Psoas muscle (tissue), 8 donors: ENCODE data around the gene MBNL3. TPM values are rescaled to one million over a fixed set of nuclear protein-coding genes. Genes with fewer than 3 reads are reported as not detected.

ENCODE experiments used
- ATAC-seq, 4 donors: fragments of 200-7000 bp; cut with Tn5 transposase; one replicate each; pipeline ENCODE4 v1.9.1; 2020; ENCODE audit warnings: moderate library complexity in 3 of 4, mild to moderate bottlenecking in 2 of 4
- DNase-seq, 2 donors: peaks; one replicate each; pipeline ENCODE4 v3.0.0-alpha.2; 2020
- H3K27ac ChIP-seq: fragments of 200-600 bp; one replicate; pipeline ENCODE4 v1.8.0; 2022
- H3K27me3 ChIP-seq, 3 donors: fragments of 200-600 bp in 1 of 3; one replicate each; pipeline versions ENCODE4 v1.6.1 to v1.8.0; 2013 to 2022; ENCODE audit warnings: low read length in 2 of 3, mild to moderate bottlenecking in 2 of 3, moderate library complexity in 1 of 3; ENCODE audit not compliant: insufficient read depth in 3 of 3
- H3K36me3 ChIP-seq, 2 donors: fragments of 200-600 bp in 1 of 2; one replicate each; pipeline versions ENCODE4 v1.6.1 to v1.8.0; 2013 to 2022; ENCODE audit warnings: low read depth in 1 of 2, mild to moderate bottlenecking in 1 of 2, moderate library complexity in 1 of 2; ENCODE audit not compliant: insufficient read depth in 1 of 2
- H3K4me1 ChIP-seq: fragments of 200-600 bp; one replicate; pipeline ENCODE4 v1.8.0; 2022
- H3K4me3 ChIP-seq: fragments of 200-600 bp; one replicate; pipeline ENCODE4 v1.8.0; 2022; ENCODE audit warnings: mild to moderate bottlenecking
- H3K9me3 ChIP-seq: fragments of 200-600 bp; one replicate; pipeline ENCODE4 v1.8.0; 2022
- CTCF ChIP-seq: fragments of 200-600 bp; IDR thresholded peaks from one replicate; pipeline ENCODE4 v1.8.0; 2022; ENCODE audit warnings: antibody characterized with exemption
- WGBS, 3 donors: extraction: QIAGEN DNeasy Blood & Tissue Kit; methylation state at CpG; one replicate each; pipeline versions ENCODE4 v1.1.6 to v1.1.7; 2013; 5-methylcytosine and 5-hydroxymethylcytosine counted together
- intact Hi-C, 2 donors: fragments of 100-400 bp; cut with DNase I; formaldehyde crosslinking; loops; one replicate each; pipeline versions ENCODE4 v1.11.0 to v1.14.2; 2022
- polyA plus RNA-seq, 3 donors: library from polyadenylated mRNA; stranded (reverse); fragments of 200-250 nt; gene quantifications; one replicate each; pipeline ENCODE4 v1.2.3, GENCODE V29; 2013
- total RNA-seq, 4 donors: library from RNA; stranded (reverse); fragmentation: NEBNext Ultra II Directional in 2 of 4; extraction: Animal tissue kit (Norgen Biotek cat#: 25700) in 2 of 4; gene quantifications; one replicate each; pipeline versions ENCODE4 v1.2.1 to v1.2.4, GENCODE V29; 2021 to 2023
- donor health status: healthy with polysubstance abuse.
- donor health status: DM: no; HTN: no; CAD: no; lungs with moderate emphysema.
- donor health status: Bipolar disorder and iron deficiency.
- donor health status: healthy.
- donor health status: DM: yes; HTN: yes; CAD: no.
- donor health status: DM: no; HTN: no; CAD: no.
- donor health status: DM: no; HTN: no; CAD: no.
- donor health status: DM: yes; HTN: yes; CAD: no.

MBNL3 gene
- total and polyA plus RNA-seq, 7 donors: 0.25 to 2.6 (median 2.2) TPM

GRCh38 chrX:132423323-132423722, 65.5 kb downstream of the MBNL3 start:
- DNase-seq (no peak), ATAC-seq (no peak)
- H3K4me1 ChIP-seq: no peaks in the 10 kb centered on the region
- intact Hi-C loops: no loop called here
- H3K36me3 ChIP-seq: no peaks in the 10 kb centered on the region
- 63 to 89% (median 86%) methylated on average over 5 of the region's 5 CpGs for WGBS, 3 donors
- no peak overlapping the region for H3K27ac ChIP-seq
- H3K27me3 ChIP-seq: peaks cover 0 to 4% (median 0%) of the 10 kb centered on the region in 3 donors
- H3K4me3 ChIP-seq: no peak overlapping the region
- H3K9me3 ChIP-seq: no peaks in the 10 kb centered on the region
- TF ChIP-seq CTCF: no peak

- 71 to 99% (median 97%) methylated on average over 3 of the region's 3 CpGs for WGBS, 3 donors
- H3K4me1 ChIP-seq: no peaks in the 10 kb centered on the region
- DNase-seq (no peak), ATAC-seq (no peak)
- no peaks in the 10 kb centered on the region for H3K36me3 ChIP-seq
- intact Hi-C loops: no loop called here
- H3K4me3 ChIP-seq: no peak overlapping the region
- H3K27me3 ChIP-seq: peaks cover 0 to 20% (median 0%) of the 10 kb centered on the region in 3 donors
- TF ChIP-seq CTCF: no peak
- H3K27ac ChIP-seq: no peak overlapping the region
- H3K9me3 ChIP-seq: no peaks in the 10 kb centered on the region
These were observed 73.8 kb downstream of the MBNL3 start for GRCh38 chrX:132415012-132415411.

GRCh38 chrX:132414404-132414803, 74.4 kb downstream of the MBNL3 start:
- H3K27ac ChIP-seq: no peak overlapping the region
- no peak for TF ChIP-seq CTCF
- DNase-seq (no peak), ATAC-seq (no peak)
- intact Hi-C loops: no loop called here
- peaks cover 0 to 20% (median 0%) of the 10 kb centered on the region in 3 donors for H3K27me3 ChIP-seq
- no peaks in the 10 kb centered on the region for H3K36me3 ChIP-seq
- H3K4me1 ChIP-seq: no peaks in the 10 kb centered on the region
- H3K4me3 ChIP-seq: no peak overlapping the region
- WGBS, 3 donors: 80 to 94% (median 83%) methylated on average over 2 of the region's 2 CpGs
- no peaks in the 10 kb centered on the region for H3K9me3 ChIP-seq

GRCh38 chrX:132413459-132413858, 75.4 kb downstream of the MBNL3 start:
- WGBS, 3 donors: 50 to 76% (median 74%) methylated on average over 7 of the region's 7 CpGs

More at GRCh38 chrX:132413459-132413858, 75.4 kb downstream of the MBNL3 start:
- no peak for TF ChIP-seq CTCF
- Histone ChIP-seq H3K9me3 (no peaks in the 10 kb centered on the region), H3K4me3 (no peak overlapping the region), H3K36me3 (no peaks in the 10 kb centered on the region), H3K27ac (no peak overlapping the region), H3K4me1 (no peaks in the 10 kb centered on the region), H3K27me3 (peaks cover 0 to 20% (median 0%) of the 10 kb centered on the region in 3 donors)
- intact Hi-C loops: no loop called here
- DNase-seq (no peak), ATAC-seq (no peak)
